ENCODE data around the gene AVPR2.

DNA sequence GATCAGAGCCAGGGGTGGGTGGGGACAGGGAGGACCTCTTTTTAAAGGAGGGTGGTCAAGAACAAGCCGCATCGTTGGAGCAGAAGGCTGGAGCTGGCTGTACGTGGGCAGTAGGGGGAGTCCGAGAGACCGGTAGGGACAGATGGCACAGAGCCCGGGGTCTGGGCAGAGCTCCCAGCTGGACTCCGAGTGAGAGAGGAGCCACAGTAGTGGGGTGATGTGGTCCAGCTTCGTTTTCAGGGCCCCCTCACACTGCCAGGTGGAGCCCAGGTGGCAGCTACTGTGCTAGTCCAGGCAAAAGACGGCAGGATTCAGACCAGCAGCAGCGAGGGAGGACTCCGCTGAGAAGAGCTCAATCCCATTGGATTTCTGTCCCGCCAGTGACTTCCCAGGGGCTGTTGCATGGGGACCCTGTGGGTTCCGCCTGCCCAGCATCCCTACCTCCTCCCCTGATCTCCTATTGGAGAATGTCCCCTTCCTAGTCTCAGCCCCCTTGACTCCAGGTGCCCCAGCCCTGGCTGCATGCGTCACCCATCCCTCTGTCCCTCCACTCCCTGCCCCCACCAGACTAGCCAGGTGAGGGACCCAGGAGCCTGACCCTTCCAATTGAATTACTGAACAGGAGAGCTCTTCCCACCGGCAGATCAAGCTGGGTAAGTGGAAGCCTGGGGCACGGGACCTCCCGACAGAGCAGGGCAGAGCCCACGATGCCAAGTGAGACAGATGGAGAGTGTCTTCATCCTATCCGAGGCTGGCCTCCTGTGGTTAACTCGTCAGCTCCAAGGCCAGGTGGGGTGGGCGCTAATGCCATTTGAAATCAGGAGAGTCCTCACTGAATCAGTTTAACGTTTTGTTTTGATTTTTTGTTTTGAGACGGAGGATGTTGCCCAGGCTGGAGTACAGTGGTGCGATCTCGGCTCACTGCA lies 18.7 kb downstream of the AVPR2 start:
- TF ChIP-seq, protein P1, sequence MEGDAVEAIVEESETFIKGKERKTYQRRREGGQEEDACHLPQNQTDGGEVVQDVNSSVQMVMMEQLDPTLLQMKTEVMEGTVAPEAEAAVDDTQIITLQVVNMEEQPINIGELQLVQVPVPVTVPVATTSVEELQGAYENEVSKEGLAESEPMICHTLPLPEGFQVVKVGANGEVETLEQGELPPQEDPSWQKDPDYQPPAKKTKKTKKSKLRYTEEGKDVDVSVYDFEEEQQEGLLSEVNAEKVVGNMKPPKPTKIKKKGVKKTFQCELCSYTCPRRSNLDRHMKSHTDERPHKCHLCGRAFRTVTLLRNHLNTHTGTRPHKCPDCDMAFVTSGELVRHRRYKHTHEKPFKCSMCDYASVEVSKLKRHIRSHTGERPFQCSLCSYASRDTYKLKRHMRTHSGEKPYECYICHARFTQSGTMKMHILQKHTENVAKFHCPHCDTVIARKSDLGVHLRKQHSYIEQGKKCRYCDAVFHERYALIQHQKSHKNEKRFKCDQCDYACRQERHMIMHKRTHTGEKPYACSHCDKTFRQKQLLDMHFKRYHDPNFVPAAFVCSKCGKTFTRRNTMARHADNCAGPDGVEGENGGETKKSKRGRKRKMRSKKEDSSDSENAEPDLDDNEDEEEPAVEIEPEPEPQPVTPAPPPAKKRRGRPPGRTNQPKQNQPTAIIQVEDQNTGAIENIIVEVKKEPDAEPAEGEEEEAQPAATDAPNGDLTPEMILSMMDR (IDR thresholded peaks at IDR 0.05), result peak in 2 of 6 experiments; percentile 25 to 39
- no peak for TF ChIP-seq POLR2A (IDR thresholded peaks at IDR 0.05)

Measured in Peyer's patch (tissue), 4 donors.